ENCODE data around the gene SHISAL2A.
A peak's percentile ranks its signal among the peaks of the same experiment; 100 is the strongest.

Gene SHISAL2A

GRCh38 chr1:52629325-52629643 is 3.7 kb upstream of the SHISAL2A start:
- TF ChIP-seq, protein P1, sequence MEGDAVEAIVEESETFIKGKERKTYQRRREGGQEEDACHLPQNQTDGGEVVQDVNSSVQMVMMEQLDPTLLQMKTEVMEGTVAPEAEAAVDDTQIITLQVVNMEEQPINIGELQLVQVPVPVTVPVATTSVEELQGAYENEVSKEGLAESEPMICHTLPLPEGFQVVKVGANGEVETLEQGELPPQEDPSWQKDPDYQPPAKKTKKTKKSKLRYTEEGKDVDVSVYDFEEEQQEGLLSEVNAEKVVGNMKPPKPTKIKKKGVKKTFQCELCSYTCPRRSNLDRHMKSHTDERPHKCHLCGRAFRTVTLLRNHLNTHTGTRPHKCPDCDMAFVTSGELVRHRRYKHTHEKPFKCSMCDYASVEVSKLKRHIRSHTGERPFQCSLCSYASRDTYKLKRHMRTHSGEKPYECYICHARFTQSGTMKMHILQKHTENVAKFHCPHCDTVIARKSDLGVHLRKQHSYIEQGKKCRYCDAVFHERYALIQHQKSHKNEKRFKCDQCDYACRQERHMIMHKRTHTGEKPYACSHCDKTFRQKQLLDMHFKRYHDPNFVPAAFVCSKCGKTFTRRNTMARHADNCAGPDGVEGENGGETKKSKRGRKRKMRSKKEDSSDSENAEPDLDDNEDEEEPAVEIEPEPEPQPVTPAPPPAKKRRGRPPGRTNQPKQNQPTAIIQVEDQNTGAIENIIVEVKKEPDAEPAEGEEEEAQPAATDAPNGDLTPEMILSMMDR (IDR thresholded peaks at IDR 0.05; ENCODE audit: control insufficient read depth, insufficient read depth, low read depth, low read length, missing control alignments) = no peak
- no peak overlapping the region for H3K4me3 ChIP-seq (ENCODE audit: control insufficient read depth, low read depth, low read length)
- no peak for DNase-seq (ENCODE audit: low read depth)

GRCh38 chr1:52629667-52630066 is 3.3 kb upstream of the SHISAL2A start:
- no peak overlapping the region for H3K4me3 ChIP-seq (ENCODE audit: control insufficient read depth, low read depth, low read length)
- TF ChIP-seq, protein P1 (IDR thresholded peaks at IDR 0.05; ENCODE audit: control insufficient read depth, insufficient read depth, low read depth, low read length, missing control alignments) = no peak
- no peak for DNase-seq (ENCODE audit: low read depth)

DNA sequence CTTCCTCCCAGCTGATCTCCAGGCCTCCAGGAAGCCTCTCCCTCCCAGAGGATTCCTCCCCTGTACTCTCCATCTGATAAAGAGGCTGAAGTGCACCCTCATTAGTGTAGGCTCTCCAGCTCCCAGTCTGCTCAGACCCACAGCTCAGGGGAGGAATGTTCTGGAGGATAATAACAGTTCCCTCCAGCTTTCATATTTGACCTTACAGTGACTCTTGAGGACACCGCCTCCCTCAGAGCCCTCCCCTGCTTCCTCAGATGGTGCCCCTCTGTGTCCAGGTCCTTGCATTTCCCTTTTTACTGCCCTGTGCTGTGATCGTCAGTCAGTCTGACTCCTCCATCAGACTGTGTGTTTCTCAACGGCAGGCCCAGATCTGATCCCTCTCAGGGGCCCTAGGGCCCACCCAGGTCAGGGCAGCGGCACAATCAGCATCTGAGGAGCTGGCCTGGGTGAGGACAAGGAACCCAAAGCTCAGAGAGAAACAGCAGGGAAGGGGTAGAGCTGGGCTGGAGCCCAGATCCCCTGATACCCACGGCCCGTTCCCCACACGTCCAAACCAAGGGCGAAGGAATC is 1.1 kb upstream of the SHISAL2A start:
- DNase-seq (ENCODE audit: low read depth) = no peak
- no peak overlapping the region for H3K4me3 ChIP-seq (ENCODE audit: control insufficient read depth, low read depth, low read length)
- TF ChIP-seq, protein P1 (IDR thresholded peaks at IDR 0.05; ENCODE audit: control insufficient read depth, insufficient read depth, low read depth, low read length, missing control alignments) = no peak

GRCh38 chr1:52633291-52633754 is 355 bp downstream of the SHISAL2A start:
- TF ChIP-seq, protein P1 (IDR thresholded peaks at IDR 0.05; ENCODE audit: control insufficient read depth, insufficient read depth, low read depth, low read length, missing control alignments) = no peak
- peak overlapping the region; percentile 6; the same call in 1 of the 2 replicates for H3K4me3 ChIP-seq (ENCODE audit: control insufficient read depth, low read depth, low read length)
- DNase-seq (ENCODE audit: low read depth) = no peak

- H3K4me3 ChIP-seq (ENCODE audit: control insufficient read depth, low read depth, low read length) = no peak overlapping the region
- no peak for DNase-seq (ENCODE audit: low read depth)
- TF ChIP-seq, protein P1 (IDR thresholded peaks at IDR 0.05; ENCODE audit: control insufficient read depth, insufficient read depth, low read depth, low read length, missing control alignments) = no peak
Observed at GRCh38 chr1:52634111-52634510, 1.1 kb downstream of the SHISAL2A start.

DNA sequence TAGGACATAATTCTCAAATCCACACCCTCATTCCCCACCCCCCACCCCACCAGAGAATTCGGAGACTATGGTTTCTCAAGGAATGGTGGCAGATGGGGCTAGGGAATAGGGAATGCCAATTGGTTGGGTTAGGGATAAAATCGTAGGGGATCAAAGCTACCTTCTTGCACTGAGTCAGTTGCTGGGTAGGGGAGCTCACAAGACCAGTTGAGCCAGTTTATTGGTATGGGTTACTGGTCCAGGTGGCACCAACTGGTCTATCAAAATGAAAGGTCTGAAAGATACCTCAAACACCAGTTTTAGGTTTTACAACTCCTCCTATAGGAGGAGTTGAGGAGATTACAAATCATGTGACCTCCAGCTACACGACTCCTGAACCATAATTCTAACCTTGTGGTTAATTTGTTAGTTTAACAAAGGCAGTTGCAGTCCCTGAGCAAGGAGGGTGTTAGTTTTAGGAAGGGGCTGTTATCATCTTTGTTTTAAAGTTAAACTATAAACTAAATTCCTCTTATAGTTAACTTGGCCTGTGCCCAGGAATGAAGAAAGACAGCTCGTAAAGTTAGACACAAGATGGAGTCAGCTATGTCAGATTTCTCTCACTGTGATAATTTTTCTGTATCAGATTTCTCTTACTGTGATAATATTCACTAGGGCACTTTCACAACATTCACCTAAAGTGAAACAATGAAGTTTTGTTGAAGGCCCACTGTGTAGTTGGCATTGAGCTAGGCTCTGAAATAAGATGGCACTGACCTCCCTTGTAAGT is 2.5 kb downstream of the SHISAL2A start:
- TF ChIP-seq, protein P1 (IDR thresholded peaks at IDR 0.05; ENCODE audit: control insufficient read depth, insufficient read depth, low read depth, low read length, missing control alignments) = no peak
- H3K4me3 ChIP-seq (ENCODE audit: control insufficient read depth, low read depth, low read length) = no peak overlapping the region
- no peak for DNase-seq (ENCODE audit: low read depth)
